HG02981 (cell line): ENCODE results near the gene GPRC5D.

Experiments used
- ATAC-seq: cut with Tn5 transposase; IDR thresholded peaks from one replicate; pipeline ENCODE4 v1.9.1; 2021; ENCODE audit warnings: mild to moderate bottlenecking, moderate library complexity; ENCODE audit not compliant: unreplicated experiment

The GPRC5D gene

GRCh38 chr12:12939888-12940287, 12.1 kb downstream of the GPRC5D start:
- ATAC-seq, result no peak

- ATAC-seq, result no peak
Observed at GRCh38 chr12:12938541-12938940, 13.4 kb downstream of the GPRC5D start.

- ATAC-seq, result no peak
Observed at GRCh38 chr12:12936983-12937491, 14.9 kb downstream of the GPRC5D start.

GRCh38 chr12:12934556-12934955, 17.4 kb downstream of the GPRC5D start:
- no peak for ATAC-seq

- ATAC-seq, result no peak
Observed at GRCh38 chr12:12933742-12934141, 18.2 kb downstream of the GPRC5D start.

- ATAC-seq, result no peak
Observed at GRCh38 chr12:12930633-12931219, 21.2 kb downstream of the GPRC5D start.

GRCh38 chr12:12929696-12930095, 22.3 kb downstream of the GPRC5D start:
- no peak for ATAC-seq

GRCh38 chr12:12927211-12928079, 24.5 kb downstream of the GPRC5D start:
- no peak for ATAC-seq

- ATAC-seq, result no peak
Observed at GRCh38 chr12:12926571-12927071, 25.3 kb downstream of the GPRC5D start.

GRCh38 chr12:12925388-12925787, 26.6 kb downstream of the GPRC5D start:
- ATAC-seq, result no peak

- ATAC-seq, result no peak
Observed at GRCh38 chr12:12924169-12924568, 27.8 kb downstream of the GPRC5D start.

GRCh38 chr12:12922978-12923377, 29.0 kb downstream of the GPRC5D start:
- no peak for ATAC-seq

- no peak for ATAC-seq
Observed at GRCh38 chr12:12922191-12922616, 29.8 kb downstream of the GPRC5D start.

GRCh38 chr12:12919666-12920435, 32.1 kb downstream of the GPRC5D start:
- no peak for ATAC-seq

GRCh38 chr12:12918781-12919389, 33.1 kb downstream of the GPRC5D start:
- no peak for ATAC-seq

- no peak for ATAC-seq
Observed at GRCh38 chr12:12917517-12917916, 34.5 kb downstream of the GPRC5D start.

GRCh38 chr12:12916135-12916944, 35.6 kb downstream of the GPRC5D start:
- no peak for ATAC-seq

- no peak for ATAC-seq
Observed at GRCh38 chr12:12915656-12916055, 36.3 kb downstream of the GPRC5D start.

GRCh38 chr12:12912711-12913110, 39.3 kb downstream of the GPRC5D start:
- no peak for ATAC-seq

- ATAC-seq, result no peak
Observed at GRCh38 chr12:12909995-12910420, 42.0 kb downstream of the GPRC5D start.
